GM12878 (cell line): ENCODE results near the gene THADA. TPM values are rescaled to one million over a fixed set of nuclear protein-coding genes. Genes with fewer than 3 reads are reported as not detected.

Source experiments
- ATAC-seq: fragments of 200-7000 bp; cut with Tn5 transposase; 3 replicates; pipeline ENCODE4 v1.9.1; 2020; ENCODE audit warnings: mild to moderate bottlenecking, moderate library complexity
- BruUV-seq: library from RNA; stranded (reverse); fragments of 400-500 nt; replicated peaks from 2 replicates; lab custom pipeline; 2021; lab: Mats Ljungman, UMichigan
- CTCF ChIA-PET: fragments of 300-600 bp; sonication (Branson Sonifier 250); formaldehyde crosslinking; extraction: SDS; loops from one replicate; lab custom pipeline; 2021; ENCODE audit warnings: inconsistent platforms; lab: Yijun Ruan, JAX
- POLR2A ChIA-PET: fragments of 350-600 bp; formaldehyde crosslinking; extraction: SDS; loops from one replicate; lab custom pipeline; 2021; ENCODE audit warnings: inconsistent platforms; lab: Charles Lee
- RAD21 ChIA-PET: fragments of 300-600 bp; sonication (Branson Sonifier 250); formaldehyde crosslinking; loops from one replicate; lab custom pipeline; 2023; ENCODE audit warnings: antibody characterized with exemption; ENCODE audit not compliant: unreplicated experiment; lab: Charles Lee
- SMC1A ChIA-PET: fragments of 300-600 bp; sonication (Branson Sonifier 250); formaldehyde crosslinking; loops from one replicate; lab custom pipeline; 2023; ENCODE audit not compliant: unreplicated experiment, uncharacterized antibody; lab: Charles Lee
- DNase-seq: peaks from one replicate; pipeline ENCODE4 v3.0.0-alpha.2; 2011; ENCODE audit warnings: low read depth, low spot score
- FAIRE-seq: peaks from 3 replicates; lab custom pipeline; 2011; peaks lifted over from hg19 to GRCh38; lab: Jason Lieb, UNC
- H2AFZ ChIP-seq: 2 replicates; pipeline ENCODE4 v1.6.0; 2011; ENCODE audit warnings: low read depth, low read length, control low read depth; ENCODE audit not compliant: control insufficient read depth
- H3K27ac ChIP-seq: 2 replicates; pipeline ENCODE4 v1.5.1; 2011; ENCODE audit warnings: control low read depth; ENCODE audit not compliant: control insufficient read depth, insufficient read depth
- H3K27me3 ChIP-seq, 2 experiments: replicated peaks in 1 of 2; 2 replicates each; pipeline versions ENCODE4 v1.6.0 to v1.6.1; 2011; ENCODE audit warnings: low read length in 1 of 2; ENCODE audit not compliant: control insufficient read depth in 2 of 2, insufficient read depth in 2 of 2
- H3K36me3 ChIP-seq, 2 experiments: 2 replicates each; pipeline ENCODE4 v1.5.1; 2011; ENCODE audit warnings: low read length in 1 of 2; ENCODE audit not compliant: control insufficient read depth in 2 of 2, insufficient read depth in 2 of 2
- H3K4me1 ChIP-seq: 2 replicates; pipeline ENCODE4 v1.6.1; 2011; ENCODE audit warnings: mild to moderate bottlenecking, low read length, moderate library complexity, mixed read lengths; ENCODE audit not compliant: control insufficient read depth, insufficient read depth
- H3K4me2 ChIP-seq: 2 replicates; pipeline ENCODE4 v1.6.0; 2011; ENCODE audit warnings: control low read depth; ENCODE audit not compliant: control insufficient read depth, insufficient read depth
- H3K4me3 ChIP-seq: fragments of 200-600 bp; sonication (generic); 2 replicates; pipeline ENCODE4 v1.5.1; 2016
- H3K79me2 ChIP-seq: 2 replicates; pipeline ENCODE4 v1.6.0; 2011; ENCODE audit warnings: low read length; ENCODE audit not compliant: control insufficient read depth, insufficient read depth
- H3K9ac ChIP-seq: 2 replicates; pipeline ENCODE4 v1.8.0; 2011; ENCODE audit warnings: low read length, control low read depth, mixed read lengths; ENCODE audit not compliant: control insufficient read depth, insufficient read depth
- H3K9me3 ChIP-seq: replicated peaks from 3 replicates; pipeline ENCODE4 v1.5.1; 2011; ENCODE audit warnings: mild to moderate bottlenecking, low read length; ENCODE audit not compliant: control insufficient read depth, insufficient read depth
- H4K20me1 ChIP-seq: 2 replicates; pipeline ENCODE4 v1.6.0; 2011; ENCODE audit not compliant: control insufficient read depth, insufficient read depth
- BACH1 ChIP-seq: fragments of 450-650 bp; IDR thresholded peaks from 2 replicates; pipeline ENCODE4 v1.6.1; 2017; ENCODE audit warnings: mild to moderate bottlenecking, borderline replicate concordance
- BRCA1 ChIP-seq: IDR thresholded peaks from 2 replicates; pipeline ENCODE4 v1.6.1; 2011; ENCODE audit warnings: low read depth, low read length, improper control_type of control experiment
- CREM ChIP-seq: IDR thresholded peaks from 2 replicates; pipeline ENCODE4 v1.6.1; 2014; ENCODE audit warnings: antibody characterized with exemption, low read depth
- IKZF1 ChIP-seq: fragments of 450-650 bp; conservative IDR thresholded peaks from 2 replicates; pipeline ENCODE4 v1.6.1; 2017; ENCODE audit warnings: antibody characterized with exemption, mild to moderate bottlenecking
- KLF5 ChIP-seq: fragments of 450-650 bp; IDR thresholded peaks from 2 replicates; pipeline ENCODE4 v1.6.1; 2014; ENCODE audit warnings: mild to moderate bottlenecking; ENCODE audit not compliant: partially characterized antibody
- NFXL1 ChIP-seq: fragments of 450-650 bp; IDR thresholded peaks from 2 replicates; pipeline ENCODE4 v1.6.1; 2017; ENCODE audit warnings: antibody characterized with exemption, mild to moderate bottlenecking, borderline replicate concordance
- RELA ChIP-seq: fragments of 450-650 bp; IDR thresholded peaks from 2 replicates; pipeline ENCODE4 v1.8.0; 2014; ENCODE audit warnings: borderline replicate concordance; ENCODE audit not compliant: partially characterized antibody
- RELB ChIP-seq: fragments of 450-650 bp; IDR thresholded peaks from 2 replicates; pipeline ENCODE4 v1.6.1; 2017; ENCODE audit warnings: low read depth, mild to moderate bottlenecking, moderate library complexity
- SMAD1 ChIP-seq: fragments of 450-650 bp; IDR thresholded peaks from 2 replicates; pipeline ENCODE4 v1.6.1; 2018; ENCODE audit warnings: mild to moderate bottlenecking, low read depth; ENCODE audit not compliant: partially characterized antibody
- SPI1 ChIP-seq: IDR thresholded peaks from 2 replicates; pipeline ENCODE4 v1.6.1; 2011; ENCODE audit warnings: low read depth, mild to moderate bottlenecking, low read length, moderate library complexity, borderline replicate concordance; ENCODE audit not compliant: insufficient read depth
- ZNF592 ChIP-seq: fragments of 450-650 bp; IDR thresholded peaks from 2 replicates; pipeline ENCODE4 v1.6.1; 2017; ENCODE audit warnings: mild to moderate bottlenecking, moderate library complexity
- WGBS: methylation state at CpG from one replicate; pipeline ENCODE4 v1.1.6; 2016; ENCODE audit warnings: low lambda C conversion rate; ENCODE audit not compliant: insufficient replicate concordance, insufficient coverage; ENCODE audit errors: missing lambda C conversion rate; 5-methylcytosine and 5-hydroxymethylcytosine counted together
- in situ Hi-C: fragments of 300-500 bp; cut with MboI; formaldehyde crosslinking; loops from 9 replicates; pipeline ENCODE4 v1.14.3; 2018; ENCODE audit warnings: mixed read lengths
- intact Hi-C: fragments of 100-400 bp; cut with micrococcal nuclease; formaldehyde crosslinking; loops from one replicate; pipeline ENCODE4 v1.14.2; 2022; ENCODE audit not compliant: unreplicated experiment
- polyA plus RNA-seq, 11 experiments: library from polyadenylated mRNA; depleted of rRNA in 4 of 11; unstranded in 6 of 11; stranded (reverse) in 5 of 11; fragments of >200 nt; fragmentation: Nextera tagmentation in 4 of 11; fragmentation: Illumina TruSeq in 1 of 11; extraction: Ambion mirVana in 4 of 11; extraction: Trizol in 1 of 11; gene quantifications; 1 replicate in 1 of 11; 2 replicates in 10 of 11; pipeline versions ENCODE4 v1.2.1 to v1.2.3, GENCODE V29; 2011 to 2016; ENCODE audit warnings: inconsistent platforms in 2 of 11, missing spikeins in 2 of 11, low read depth in 1 of 11
- total RNA-seq, 4 experiments: library from RNA; depleted of rRNA in 3 of 4; stranded (reverse); fragments of >200 nt in 3 of 4; fragmentation: Illumina TruSeq in 1 of 4; extraction: Trizol in 1 of 4; gene quantifications; 2 replicates each; pipeline versions ENCODE4 v1.2.1 to v1.2.3, GENCODE V29; 2013 to 2021

The THADA gene
- total and polyA plus RNA-seq, 10 of the 15 experiments (the other 5 are each of a cell fraction or from before 2014, with no cell fraction given) = 14.6 to 33.2 (median 23.2) TPM

GRCh38 chr2:43610361-43610760 is 14.5 kb upstream of the THADA start:
- 58% methylated on average over 4 of the region's 4 CpGs for WGBS

More at GRCh38 chr2:43610361-43610760, 14.5 kb upstream of the THADA start:
- no peak overlapping the region for H3K4me2 ChIP-seq
- SMC1A ChIA-PET = interaction anchor here (1.2 kb wide), 1 partner anchor 89 kb away, joined by 3 read pairs; no protein-coding TSS in a partner anchor
- H2AFZ ChIP-seq = no peak overlapping the region
- H4K20me1 ChIP-seq = no peaks in the 10 kb centered on the region
- no peak overlapping the region for H3K4me3 ChIP-seq
- DNase-seq = no peak
- intact Hi-C loops = no loop called here
- H3K27ac ChIP-seq = no peak overlapping the region
- TF ChIP-seq IKZF1 = no peak
- no peak for TF ChIP-seq BRCA1
- no peak for TF ChIP-seq SMAD1
- TF ChIP-seq NFXL1 = no peak
- no peak for TF ChIP-seq BACH1
- TF ChIP-seq RELB = no peak
- TF ChIP-seq KLF5 = no peak
- no peak for TF ChIP-seq RELA
- no peak for TF ChIP-seq CREM
- TF ChIP-seq SPI1 = no peak
- TF ChIP-seq ZNF592 = no peak
- TF ChIP-seq, all 136 proteins: peak for 0
- H3K4me1 ChIP-seq = no peaks in the 10 kb centered on the region
- POLR2A ChIA-PET = interaction anchor here (1.2 kb wide), 1 partner anchor 190 kb away, joined by 3 read pairs; no protein-coding TSS in a partner anchor
- CTCF ChIA-PET = interaction anchor here (0.7 to 2.0 kb wide), 11 partner anchors 8 to 754 kb away, joined by 3 to 11 read pairs (median 3); partner anchors contain the start of gene THADA
- RAD21 ChIA-PET = interaction anchor here (1.1 kb wide), 1 partner anchor 663 kb away, joined by 3 read pairs; no protein-coding TSS in a partner anchor
- H3K9me3 ChIP-seq = no peaks in the 10 kb centered on the region
- no peak for FAIRE-seq
- no peak overlapping the region for H3K9ac ChIP-seq
- no peak for ATAC-seq
- no peaks in the 10 kb centered on the region for H3K79me2 ChIP-seq
- in situ Hi-C loops = loop anchor here (5.0 kb wide), 1 partner anchor 783 kb away; no protein-coding TSS in a partner anchor
- BruUV-seq = no TSS peak
- no peaks in the 10 kb centered on the region for H3K36me3 ChIP-seq
- H3K27me3 ChIP-seq = no peaks in the 10 kb centered on the region; a peak in 1 of 4 replicates
